DMS53 (cell line): ENCODE data around the gene SCNN1B.
"Not testable (repeated sequence)": the region's sequence is repeated elsewhere in the genome, so short reads cannot be mapped to it uniquely, and the experiment has no call there.

Experiments used
- DNase-seq: peaks from one replicate; lab custom pipeline; 2025; lab: John Stamatoyannopoulos, UW

SCNN1B gene

GRCh38 chr16:23355106-23355670 lies 53.1 kb downstream of the SCNN1B start:
- no peak for DNase-seq

GRCh38 chr16:23356941-23357340 lies 54.8 kb downstream of the SCNN1B start:
- DNase-seq = no peak

GRCh38 chr16:23357761-23358290 lies 55.7 kb downstream of the SCNN1B start:
- peak; percentile 73 for DNase-seq

DNA sequence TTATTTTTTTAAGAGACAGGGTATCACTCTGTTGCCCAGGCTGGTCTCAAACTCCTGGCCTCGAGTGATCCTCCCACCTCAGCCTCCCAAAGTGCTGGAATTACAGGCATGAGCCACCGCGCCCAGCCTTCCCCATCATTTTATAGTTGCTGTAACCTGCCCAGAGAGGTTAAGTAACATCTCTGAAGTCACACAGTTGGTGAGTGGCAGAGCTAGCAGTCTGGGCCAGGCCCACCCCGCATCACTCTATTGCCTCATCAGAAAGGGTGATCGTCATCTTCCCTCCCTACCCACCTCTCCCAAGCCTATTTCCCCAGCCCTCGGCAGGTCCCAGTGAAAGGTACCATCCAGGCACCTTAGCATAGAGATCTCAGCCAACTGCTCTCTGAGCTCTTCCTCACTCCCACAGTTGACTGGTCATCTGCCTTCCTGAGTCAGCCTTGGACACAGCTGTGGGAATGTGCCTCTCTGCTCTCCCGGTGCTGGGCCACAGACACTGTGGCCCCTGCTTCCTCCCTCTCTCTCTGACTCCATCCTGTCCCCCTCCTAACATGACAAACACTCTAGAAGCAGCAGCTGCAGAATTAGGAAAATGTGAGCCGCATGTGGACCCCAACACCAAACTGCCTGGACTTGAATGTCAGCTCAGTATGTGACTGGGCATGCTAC lies 57.1 kb downstream of the SCNN1B start:
- peak; percentile 11 for DNase-seq

- peak; percentile 94 for DNase-seq
These were observed 60.6 kb downstream of the SCNN1B start for GRCh38 chr16:23362460-23363317.

GRCh38 chr16:23365602-23366240 lies 63.6 kb downstream of the SCNN1B start:
- DNase-seq = peak; percentile 81

GRCh38 chr16:23366341-23366740 lies 64.2 kb downstream of the SCNN1B start:
- not testable (repeated sequence) for DNase-seq

DNA sequence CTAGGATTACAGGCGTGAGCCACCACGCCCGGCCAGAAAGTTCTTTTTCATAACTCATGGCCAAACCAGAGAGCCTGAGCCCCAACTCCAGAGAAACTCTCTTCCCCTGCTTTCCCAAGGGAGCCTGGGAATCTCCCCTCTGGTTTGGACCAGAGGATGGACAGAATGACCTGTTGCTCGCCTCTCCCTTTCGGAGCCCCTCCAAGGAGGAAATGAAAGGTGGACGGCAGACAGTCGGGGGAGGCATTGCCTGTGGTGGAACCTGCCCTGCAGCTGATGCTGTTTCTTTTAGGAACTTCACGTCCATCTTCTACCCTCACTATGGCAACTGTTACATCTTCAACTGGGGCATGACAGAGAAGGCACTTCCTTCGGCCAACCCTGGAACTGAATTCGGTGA lies 65.5 kb downstream of the SCNN1B start:
- DNase-seq = no peak

GRCh38 chr16:23367988-23368387 lies 65.9 kb downstream of the SCNN1B start:
- no peak for DNase-seq

- peak; percentile 76 for DNase-seq
These were observed 66.4 kb downstream of the SCNN1B start for GRCh38 chr16:23368469-23368868.

- DNase-seq = no peak
These were observed 67.3 kb downstream of the SCNN1B start for GRCh38 chr16:23369416-23369815.

DNA sequence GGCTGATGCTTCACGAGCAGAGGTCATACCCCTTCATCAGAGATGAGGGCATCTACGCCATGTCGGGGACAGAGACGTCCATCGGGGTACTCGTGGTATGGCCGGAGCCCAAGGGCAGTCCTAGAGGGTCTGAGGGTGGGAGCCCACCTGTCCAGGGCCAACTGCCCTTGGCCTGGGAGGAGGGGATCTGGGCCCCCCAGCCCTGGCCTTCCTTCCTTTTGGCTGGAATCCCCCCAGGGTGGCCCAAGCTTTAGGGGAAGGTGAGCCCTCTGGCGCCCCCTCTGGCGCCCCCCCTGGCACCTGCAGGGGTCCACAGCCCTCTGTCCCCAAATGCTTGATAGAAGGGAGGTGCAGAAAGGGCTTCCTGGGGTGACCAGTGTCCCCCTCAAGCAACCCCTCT lies 69.3 kb downstream of the SCNN1B start:
- no peak for DNase-seq

DNA sequence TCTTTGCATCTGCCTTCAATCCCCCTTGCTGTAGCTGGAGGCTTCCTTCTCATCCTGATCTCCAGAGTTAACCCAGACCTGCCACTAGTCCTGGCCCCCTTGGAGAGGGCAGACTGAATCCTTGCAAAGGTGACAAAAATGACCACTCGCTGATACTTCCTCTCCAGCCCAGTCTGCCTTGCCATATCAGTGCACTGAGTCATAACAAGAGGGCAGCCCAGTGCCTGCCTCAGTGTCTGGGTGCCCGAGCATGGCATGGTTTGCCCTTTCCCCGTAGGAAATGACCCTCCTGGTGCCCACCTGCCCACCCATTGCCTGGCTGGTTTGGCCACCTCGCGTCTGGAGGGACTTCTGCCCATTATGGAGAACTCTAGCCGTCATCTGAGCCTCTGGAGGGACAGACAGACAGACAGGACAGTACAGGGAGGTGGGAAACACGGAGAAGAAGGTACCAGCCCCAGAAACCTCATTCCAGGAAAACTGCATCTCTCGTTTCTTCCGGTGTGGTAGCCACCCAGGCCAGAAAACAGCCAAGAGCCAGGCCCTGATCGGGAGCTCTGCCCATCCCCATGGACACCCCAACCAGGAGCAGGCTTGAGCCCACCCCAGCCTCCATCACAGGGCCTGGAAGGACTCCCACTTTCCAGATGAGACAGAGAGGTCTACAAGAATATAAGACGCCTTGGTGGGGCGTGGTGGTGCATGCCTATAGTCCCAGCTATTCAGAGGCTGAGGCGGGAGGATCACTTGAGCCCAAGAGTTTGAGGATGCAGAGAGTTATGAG lies 71.5 kb downstream of the SCNN1B start:
- no peak for DNase-seq

GRCh38 chr16:23374721-23375510 lies 72.8 kb downstream of the SCNN1B start:
- peak; percentile 86 for DNase-seq

- DNase-seq = no peak
These were observed 73.5 kb downstream of the SCNN1B start for GRCh38 chr16:23375643-23376042.

DNA sequence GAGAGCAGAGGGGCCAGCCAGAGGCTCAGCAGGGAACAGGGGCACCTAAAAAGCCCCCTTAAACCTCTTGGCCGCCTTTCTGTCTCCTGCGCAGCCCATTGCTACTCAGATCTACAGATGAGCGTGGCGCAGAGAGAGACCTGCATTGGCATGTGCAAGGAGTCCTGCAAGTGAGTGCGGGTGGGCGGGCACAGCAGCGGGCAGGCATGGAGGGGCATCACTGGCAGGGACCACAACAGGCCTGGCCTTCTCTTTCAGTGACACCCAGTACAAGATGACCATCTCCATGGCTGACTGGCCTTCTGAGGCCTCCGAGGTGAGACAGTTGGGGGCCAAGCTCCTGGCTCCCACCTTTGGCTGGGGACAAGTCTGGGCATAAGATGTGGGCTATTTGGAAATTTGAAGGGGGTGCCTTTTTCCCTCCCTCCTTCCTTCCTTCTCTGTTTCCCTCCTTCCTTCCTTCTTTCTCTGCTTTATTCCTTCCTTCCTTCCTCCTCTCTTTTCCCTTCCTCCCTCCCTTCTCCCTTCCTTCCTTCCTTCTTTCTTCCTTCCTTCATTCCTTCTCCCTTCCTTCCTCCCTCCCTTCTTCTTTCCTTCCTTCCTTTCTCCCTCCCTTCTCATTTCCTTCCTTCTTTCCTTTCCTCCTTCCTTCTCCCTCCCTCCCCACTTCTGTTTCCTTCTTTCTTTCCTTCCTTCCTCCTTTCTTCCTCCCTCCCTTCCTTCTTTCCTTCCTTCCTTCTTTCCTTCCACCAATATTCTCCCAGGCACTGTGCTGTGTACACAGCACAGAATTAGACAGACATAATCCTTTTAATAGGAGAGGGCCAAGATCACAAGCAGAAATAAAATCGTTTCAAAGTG lies 75.2 kb downstream of the SCNN1B start:
- no peak for DNase-seq

DNA sequence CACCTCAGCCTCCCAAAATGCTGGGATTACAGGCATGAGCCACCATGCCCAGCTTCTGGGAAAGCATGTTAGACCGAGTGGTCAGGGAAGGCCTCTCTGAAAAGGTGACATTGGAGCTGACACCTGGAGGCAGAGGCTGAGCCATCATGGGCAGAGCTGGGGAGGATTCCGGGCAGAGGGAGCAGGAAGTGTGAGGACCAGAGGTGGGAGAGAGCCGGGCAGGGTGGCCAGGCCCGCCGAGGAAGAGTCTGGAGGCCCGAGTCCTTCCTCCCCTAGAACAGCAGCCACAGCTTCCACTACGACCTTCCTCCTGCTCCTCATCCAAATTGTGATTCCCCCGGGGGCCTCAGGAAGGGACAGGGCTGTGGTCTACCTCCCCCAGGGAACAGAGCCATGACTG lies 76.2 kb downstream of the SCNN1B start:
- DNase-seq = no peak

GRCh38 chr16:23378921-23379320 lies 76.8 kb downstream of the SCNN1B start:
- DNase-seq = no peak

- DNase-seq = no peak
These were observed 77.6 kb downstream of the SCNN1B start for GRCh38 chr16:23379707-23380106.

DNA sequence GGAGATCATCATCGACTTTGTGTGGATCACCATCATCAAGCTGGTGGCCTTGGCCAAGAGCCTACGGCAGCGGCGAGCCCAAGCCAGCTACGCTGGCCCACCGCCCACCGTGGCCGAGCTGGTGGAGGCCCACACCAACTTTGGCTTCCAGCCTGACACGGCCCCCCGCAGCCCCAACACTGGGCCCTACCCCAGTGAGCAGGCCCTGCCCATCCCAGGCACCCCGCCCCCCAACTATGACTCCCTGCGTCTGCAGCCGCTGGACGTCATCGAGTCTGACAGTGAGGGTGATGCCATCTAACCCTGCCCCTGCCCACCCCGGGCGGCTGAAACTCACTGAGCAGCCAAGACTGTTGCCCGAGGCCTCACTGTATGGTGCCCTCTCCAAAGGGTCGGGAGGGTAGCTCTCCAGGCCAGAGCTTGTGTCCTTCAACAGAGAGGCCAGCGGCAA lies 78.4 kb downstream of the SCNN1B start:
- no peak for DNase-seq
